Hematopoietic multipotent progenitor cell treated with erythropoietin and hydrocortisone succinate and interleukin-3 and kit ligand, for 15 days (in vitro differentiated cells): ENCODE data around the gene CD200R1L.

ENCODE experiments used
- DNase-seq: peaks from one replicate; pipeline ENCODE4 v3.0.0-alpha.2; 2015; ENCODE audit warnings: low spot score

CD200R1L gene

GRCh38 chr3:112786881-112787579 is 59.6 kb downstream of the CD200R1L start:
- DNase-seq: no peak

DNA sequence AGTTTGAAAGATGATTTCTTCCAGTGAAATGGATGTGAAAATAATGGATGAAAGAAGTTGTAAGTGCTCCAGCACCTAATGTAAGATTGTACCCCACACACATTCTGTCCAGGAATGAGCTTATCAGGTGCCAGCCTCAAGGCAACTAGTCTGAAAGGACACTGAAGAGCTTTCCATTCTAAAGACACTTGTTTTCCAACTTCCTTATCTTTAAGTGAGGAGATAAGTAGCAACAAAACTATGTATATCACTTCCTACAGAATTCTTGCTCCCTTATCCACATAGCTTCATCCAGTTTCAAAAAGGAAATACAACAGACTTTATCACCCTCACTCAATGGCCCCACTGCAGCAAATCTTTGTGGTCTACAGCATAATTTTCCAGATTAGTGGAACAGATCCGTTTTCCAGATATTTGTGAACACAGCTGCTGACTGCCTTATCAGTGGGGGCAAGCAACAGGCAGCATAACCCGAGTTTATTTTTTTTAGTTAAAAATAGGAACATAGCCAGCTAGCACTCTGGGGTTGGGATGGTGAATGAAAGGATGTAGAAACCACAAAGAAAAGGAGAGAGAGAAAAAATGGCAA is 60.6 kb downstream of the CD200R1L start:
- DNase-seq: no peak

GRCh38 chr3:112785321-112786001 is 61.2 kb downstream of the CD200R1L start:
- no peak for DNase-seq

- DNase-seq: no peak
These were observed 64.2 kb downstream of the CD200R1L start for GRCh38 chr3:112782491-112782890.

DNA sequence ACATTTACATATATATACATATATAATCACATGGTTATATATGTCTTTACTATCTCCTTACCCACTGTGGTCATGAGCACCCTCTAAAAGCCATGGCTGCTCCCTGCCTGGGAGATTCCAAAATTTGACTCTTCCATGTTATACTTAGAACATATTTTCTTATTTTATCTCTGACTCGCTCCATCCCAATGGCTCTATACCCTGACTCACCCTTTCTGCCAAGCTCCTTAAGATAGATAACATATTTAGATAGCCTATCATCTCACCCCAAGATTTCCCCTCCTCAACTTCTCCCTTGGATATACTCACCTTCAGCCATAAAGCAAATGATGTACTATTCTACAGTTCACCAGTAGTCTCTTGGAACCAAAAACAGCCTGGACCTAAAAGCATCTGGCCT is 65.1 kb downstream of the CD200R1L start:
- DNase-seq: no peak

DNA sequence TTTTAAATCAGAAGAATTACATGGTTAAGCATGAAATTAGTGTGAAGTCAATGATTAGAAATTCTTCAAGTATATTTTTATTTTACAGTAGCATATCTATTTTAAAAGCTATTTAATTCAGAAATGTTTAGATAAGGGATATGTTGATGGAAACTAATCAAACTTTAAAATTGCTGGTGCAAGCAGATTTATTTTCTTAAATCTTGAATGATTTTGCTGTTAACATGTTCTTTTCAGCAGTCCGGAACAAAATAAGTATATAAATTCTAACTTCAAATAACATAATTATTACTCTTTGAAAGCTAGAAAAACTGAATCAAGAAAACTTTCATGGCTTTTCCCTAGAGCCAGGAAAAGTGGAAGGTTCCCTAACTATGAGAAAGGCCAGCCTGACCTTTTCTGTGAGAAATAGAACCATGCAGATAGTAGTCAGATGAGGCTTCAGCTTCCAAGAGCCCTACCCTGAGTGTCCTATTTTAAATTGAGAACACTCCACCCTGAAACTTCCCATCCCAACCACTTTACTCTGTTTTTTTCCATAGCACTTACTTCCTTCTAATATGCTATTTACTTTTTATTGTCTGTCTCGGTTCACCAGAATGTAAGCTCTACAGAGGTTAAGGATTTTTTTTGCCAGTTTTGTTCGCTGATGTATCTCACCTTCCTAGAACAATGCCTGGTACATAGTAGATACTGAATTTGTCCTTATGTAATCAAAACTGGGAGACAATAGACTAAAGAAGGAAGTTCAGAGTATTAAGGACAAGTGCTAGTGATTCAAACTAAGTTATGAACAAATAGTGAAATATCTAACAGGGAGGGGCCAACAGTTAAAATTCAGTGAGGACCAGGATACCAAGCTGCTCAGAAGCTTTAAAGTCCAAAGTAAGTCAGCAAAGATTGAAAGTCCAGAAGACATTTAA is 66.8 kb downstream of the CD200R1L start:
- DNase-seq: no peak

DNA sequence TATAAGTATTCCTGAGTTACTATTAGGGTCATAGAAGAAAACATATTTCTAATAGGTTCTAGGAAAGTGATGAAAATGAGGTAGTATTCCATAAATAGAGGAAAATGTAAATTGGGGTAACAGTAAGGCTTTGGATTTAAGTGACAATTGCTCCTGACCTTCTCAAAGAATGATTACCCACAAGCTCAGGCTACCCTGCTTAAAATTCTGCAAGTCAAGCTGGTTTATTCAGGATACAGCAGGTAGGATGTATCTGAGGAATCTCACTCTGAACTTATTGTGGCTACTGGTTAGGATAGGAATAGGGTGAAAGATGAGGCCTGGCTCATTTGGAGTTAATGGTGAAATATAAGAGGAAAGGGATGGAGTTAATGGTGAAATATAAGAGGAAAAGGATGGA is 67.7 kb downstream of the CD200R1L start:
- DNase-seq: no peak

- DNase-seq: no peak
These were observed 68.2 kb downstream of the CD200R1L start for GRCh38 chr3:112778353-112778948.

- DNase-seq: no peak
These were observed 68.9 kb downstream of the CD200R1L start for GRCh38 chr3:112777811-112778210.

- no peak for DNase-seq
These were observed 69.8 kb downstream of the CD200R1L start for GRCh38 chr3:112776836-112777235.

- no peak for DNase-seq
These were observed 70.7 kb downstream of the CD200R1L start for GRCh38 chr3:112776000-112776399.

- no peak for DNase-seq
These were observed 71.5 kb downstream of the CD200R1L start for GRCh38 chr3:112775011-112775742.

DNA sequence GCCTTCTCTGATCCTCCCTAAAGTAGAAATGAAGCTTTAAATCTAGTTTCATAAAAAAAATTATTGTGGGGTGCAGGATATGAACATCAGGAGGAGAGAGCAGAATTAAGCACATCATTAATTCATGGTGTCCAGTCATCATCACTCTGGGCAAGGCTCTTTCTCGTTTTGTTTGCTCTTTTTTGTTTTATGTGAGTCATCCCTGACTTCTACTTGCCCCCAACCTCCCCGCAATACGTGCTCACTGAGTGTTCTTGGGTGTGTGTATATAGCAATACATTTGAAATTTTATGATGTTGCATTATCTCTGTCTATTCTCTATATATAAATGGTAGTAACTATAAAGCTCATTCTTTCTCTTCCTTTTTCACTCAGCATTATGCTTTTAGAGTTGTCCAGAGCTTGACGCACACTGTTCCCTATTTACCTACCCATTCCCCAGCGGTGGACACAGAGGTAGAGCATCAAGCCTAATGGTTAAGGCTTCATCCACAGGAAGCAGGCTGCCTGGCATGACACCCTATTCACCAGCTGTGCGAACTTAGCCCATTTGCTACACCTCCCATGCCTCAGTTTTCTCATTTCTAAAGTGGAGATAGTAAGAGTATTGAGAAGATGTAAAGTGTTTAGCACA is 72.3 kb downstream of the CD200R1L start:
- no peak for DNase-seq

DNA sequence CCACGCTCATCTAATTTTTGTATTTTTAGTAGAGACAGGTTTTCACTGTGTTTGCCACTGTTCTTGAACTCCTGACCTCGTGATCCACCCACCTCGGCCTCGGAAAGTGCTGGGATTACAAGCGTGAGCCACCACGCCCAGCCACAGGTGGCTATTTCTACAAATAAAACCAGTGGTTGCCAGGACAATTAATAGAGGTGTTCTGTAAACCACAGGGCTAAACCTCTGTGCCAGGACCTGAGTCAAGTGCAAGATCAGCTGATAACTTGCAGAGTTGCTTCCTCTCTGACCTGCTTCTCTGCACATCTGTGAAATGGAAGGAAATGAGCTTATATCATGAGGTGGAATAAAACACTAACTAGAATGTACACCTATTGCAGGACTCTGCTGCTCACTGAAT is 72.8 kb downstream of the CD200R1L start:
- no peak for DNase-seq

- no peak for DNase-seq
These were observed 75.7 kb downstream of the CD200R1L start for GRCh38 chr3:112770951-112771350.

DNA sequence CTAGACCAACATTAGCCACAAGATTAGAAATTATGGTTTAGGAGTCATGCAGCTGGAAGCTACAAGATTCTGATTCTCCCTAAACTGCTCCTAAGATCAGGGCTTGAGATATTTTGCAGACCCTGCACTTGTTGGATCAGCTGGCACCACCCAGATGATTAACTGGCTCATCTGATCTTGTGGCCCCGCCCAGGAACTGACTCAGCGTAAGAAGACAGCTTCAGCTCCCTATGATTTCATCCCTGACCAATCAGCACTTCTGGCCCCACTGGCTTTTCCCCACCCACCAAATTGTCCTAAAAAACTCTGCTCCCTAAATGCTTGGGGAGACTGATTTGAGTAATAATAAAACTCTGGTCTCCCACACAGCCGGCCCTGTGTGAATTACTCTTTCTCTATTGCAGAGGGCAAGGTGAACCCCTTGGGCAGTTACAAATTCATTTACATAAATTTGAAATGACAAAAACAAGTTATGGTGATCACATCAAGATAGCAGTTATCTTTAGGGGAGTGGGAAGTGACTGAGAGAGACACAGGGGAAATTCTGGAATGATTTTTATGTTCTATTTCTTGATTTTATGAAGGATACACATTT is 76.5 kb downstream of the CD200R1L start:
- no peak for DNase-seq

DNA sequence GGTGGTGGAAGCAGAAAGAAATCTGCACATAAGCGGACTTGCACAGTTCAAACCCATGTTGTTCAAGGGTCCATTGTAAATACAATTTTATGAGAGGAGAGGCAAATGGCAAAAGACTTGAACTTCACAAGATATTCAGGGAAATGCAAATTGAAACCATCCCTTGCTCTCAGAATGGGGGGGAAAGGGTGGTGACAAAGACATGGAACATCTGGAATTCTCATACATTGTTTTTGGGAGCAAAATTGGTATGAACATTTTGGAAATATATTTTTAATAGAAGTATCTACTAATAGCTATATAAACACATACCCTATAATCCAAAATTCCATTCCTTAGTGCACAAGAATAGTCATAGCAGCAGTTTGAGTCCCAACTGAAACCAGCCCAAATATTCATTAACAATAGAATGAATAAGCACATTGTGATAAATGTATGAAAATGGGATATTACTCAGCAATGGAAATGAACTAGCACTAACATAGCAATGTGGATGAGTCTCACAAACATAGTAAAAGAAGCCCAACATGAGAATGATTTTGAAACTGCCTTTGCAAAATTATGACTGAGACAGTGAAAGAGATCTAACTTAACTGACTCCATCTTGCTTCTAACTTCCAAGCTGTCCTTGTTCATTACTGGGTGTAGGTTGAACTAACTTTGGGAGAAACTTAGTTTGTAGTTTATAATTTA is 77.2 kb downstream of the CD200R1L start:
- DNase-seq: no peak

- DNase-seq: no peak
These were observed 78.9 kb downstream of the CD200R1L start for GRCh38 chr3:112767777-112768176.

- no peak for DNase-seq
These were observed 79.5 kb downstream of the CD200R1L start for GRCh38 chr3:112767177-112767576.
